Tibial artery (tissue), 4 donors: ENCODE data around the gene PRSS2.

Experiments used
- DNase-seq, 2 donors: peaks; one replicate each; pipeline ENCODE4 v3.0.0-alpha.2; 2019
- H3K27ac ChIP-seq, 2 donors: fragments of 200-600 bp; sonication (generic) in 1 of 2; 1 replicate in 1 of 2; 2 replicates in 1 of 2; pipeline ENCODE4 v1.5.1; 2018 to 2019; ENCODE audit warnings: mild to moderate bottlenecking in 1 of 2
- H3K27me3 ChIP-seq, 2 donors: fragments of 200-600 bp; sonication (generic) in 1 of 2; one replicate each; pipeline versions ENCODE4 v1.5.1 to v1.6.0; 2016 to 2019
- H3K36me3 ChIP-seq, 3 donors: fragments of 200-600 bp; sonication (generic) in 2 of 3; one replicate each; pipeline ENCODE4 v1.5.1; 2016 to 2019; ENCODE audit warnings: mild to moderate bottlenecking in 2 of 3
- H3K4me1 ChIP-seq, 4 donors: fragments of 200-600 bp; sonication (generic) in 2 of 4; 1 replicate in 3 of 4; 2 replicates in 1 of 4; pipeline ENCODE4 v1.5.1; 2016 to 2019
- H3K4me3 ChIP-seq, 2 donors: fragments of 200-600 bp; sonication (generic) in 1 of 2; 1 replicate in 1 of 2; 2 replicates in 1 of 2; pipeline ENCODE4 v1.5.1; 2018 to 2019; ENCODE audit warnings: mild to moderate bottlenecking in 2 of 2
- H3K9me3 ChIP-seq, 3 donors: fragments of 200-600 bp; sonication (generic) in 1 of 3; one replicate each; pipeline ENCODE4 v1.5.1; 2016 to 2019
- intact Hi-C: fragments of 100-400 bp; cut with DNase I; formaldehyde crosslinking; loops from one replicate; pipeline ENCODE4 v1.15.0; 2023; ENCODE audit warnings: low total_unique reads
- TF ChIP-seq, protein P1 (sequence below), 2 experiments: fragments of 200-600 bp in 1 of 2; fragments of 450-650 bp in 1 of 2; IDR thresholded peaks; one replicate each; pipeline ENCODE4 v1.5.1; 2017 to 2019; ENCODE audit warnings: antibody characterized with exemption in 2 of 2, mild to moderate bottlenecking in 1 of 2, moderate library complexity in 1 of 2

The PRSS2 gene

DNA sequence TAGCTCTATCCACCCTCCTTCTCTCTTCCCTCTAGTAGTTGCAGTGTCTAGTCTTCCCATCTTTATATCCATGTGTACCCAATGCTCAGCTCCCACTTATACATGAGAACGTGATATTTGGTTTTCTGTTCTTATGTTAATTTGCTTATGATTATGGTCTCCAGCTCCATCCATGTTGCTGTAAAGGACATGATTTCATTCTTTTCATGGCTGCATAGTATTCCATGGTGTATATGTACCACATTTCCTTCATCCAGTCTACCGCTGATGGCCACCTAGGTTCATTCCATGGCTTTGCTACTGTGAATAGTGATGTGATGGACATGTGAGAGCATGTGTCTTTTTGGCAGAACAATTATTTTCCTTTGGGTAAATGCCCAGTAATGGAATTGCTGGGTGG lies 6.5 kb downstream of the PRSS2 start:
- H3K27me3 ChIP-seq: no peaks in the 10 kb centered on the region
- DNase-seq: no peak
- peaks cover 0 to 5% (median 0%) of the 10 kb centered on the region in 4 donors for H3K4me1 ChIP-seq
- TF ChIP-seq, protein P1, sequence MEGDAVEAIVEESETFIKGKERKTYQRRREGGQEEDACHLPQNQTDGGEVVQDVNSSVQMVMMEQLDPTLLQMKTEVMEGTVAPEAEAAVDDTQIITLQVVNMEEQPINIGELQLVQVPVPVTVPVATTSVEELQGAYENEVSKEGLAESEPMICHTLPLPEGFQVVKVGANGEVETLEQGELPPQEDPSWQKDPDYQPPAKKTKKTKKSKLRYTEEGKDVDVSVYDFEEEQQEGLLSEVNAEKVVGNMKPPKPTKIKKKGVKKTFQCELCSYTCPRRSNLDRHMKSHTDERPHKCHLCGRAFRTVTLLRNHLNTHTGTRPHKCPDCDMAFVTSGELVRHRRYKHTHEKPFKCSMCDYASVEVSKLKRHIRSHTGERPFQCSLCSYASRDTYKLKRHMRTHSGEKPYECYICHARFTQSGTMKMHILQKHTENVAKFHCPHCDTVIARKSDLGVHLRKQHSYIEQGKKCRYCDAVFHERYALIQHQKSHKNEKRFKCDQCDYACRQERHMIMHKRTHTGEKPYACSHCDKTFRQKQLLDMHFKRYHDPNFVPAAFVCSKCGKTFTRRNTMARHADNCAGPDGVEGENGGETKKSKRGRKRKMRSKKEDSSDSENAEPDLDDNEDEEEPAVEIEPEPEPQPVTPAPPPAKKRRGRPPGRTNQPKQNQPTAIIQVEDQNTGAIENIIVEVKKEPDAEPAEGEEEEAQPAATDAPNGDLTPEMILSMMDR (IDR thresholded peaks at IDR 0.05): no peak
- intact Hi-C loops: no loop called here
- H3K4me3 ChIP-seq: no peak overlapping the region
- H3K27ac ChIP-seq: no peak overlapping the region
- H3K9me3 ChIP-seq: no peaks in the 10 kb centered on the region
- H3K36me3 ChIP-seq: no peaks in the 10 kb centered on the region

DNA sequence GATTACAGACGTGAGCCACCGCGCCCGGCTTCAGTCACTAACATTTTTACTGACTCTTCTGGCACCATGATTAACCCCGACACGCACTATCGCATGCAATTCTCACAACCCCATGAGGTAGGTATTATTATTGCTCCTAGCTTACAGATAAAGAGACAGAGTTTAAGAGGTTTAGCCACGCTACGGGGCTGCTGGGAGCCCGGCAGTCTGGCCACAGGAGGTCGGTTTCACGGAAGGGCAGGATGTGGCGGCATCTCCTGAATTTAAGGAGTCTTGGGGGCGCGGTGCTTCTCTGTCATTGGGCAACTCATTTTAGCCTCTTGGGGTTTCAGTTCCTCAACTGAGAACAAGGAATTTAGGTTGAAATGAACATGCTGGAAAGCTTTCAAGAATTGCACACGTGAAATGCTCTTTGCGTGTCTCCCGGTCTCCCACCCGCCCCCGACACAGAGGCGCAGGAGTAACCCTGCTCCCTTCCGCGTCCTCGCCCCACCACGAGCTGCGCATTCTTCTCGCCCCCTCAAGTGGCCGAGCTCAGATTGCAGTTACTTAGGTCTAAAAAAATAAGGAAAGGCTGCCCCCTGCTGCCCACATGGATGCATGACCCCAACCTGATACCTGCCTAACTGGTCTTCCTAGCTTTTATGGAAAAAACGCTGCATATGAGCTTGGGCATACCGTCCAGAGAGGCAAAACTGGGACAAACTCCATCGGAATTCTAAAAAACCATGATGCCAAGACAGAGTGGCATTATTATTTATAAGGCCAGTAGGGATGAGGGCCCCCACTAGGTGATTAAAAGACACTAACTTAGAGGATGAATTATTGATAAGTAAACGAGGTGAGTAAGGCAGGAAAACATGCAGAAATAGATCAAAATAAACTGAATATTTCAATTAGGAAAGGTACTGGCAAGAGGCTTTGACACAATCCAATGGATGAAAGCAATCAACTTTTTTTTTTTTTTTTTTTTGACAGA lies 12.4 kb downstream of the PRSS2 start:
- intact Hi-C loops: loop anchor here (5.0 kb wide), 2 partner anchors 116 to 151 kb away; no protein-coding TSS in a partner anchor
- TF ChIP-seq, protein P1 (IDR thresholded peaks at IDR 0.05): peak; percentile 88 to 95
- peak overlapping the region in 1 of 2 donors; percentile 43 for H3K4me3 ChIP-seq
- DNase-seq: peak; percentile 85 to 90
- H3K4me1 ChIP-seq: peaks cover 0 to 4% (median 0%) of the 10 kb centered on the region in 4 donors
- no peak overlapping the region for H3K27ac ChIP-seq
- peaks cover 0 to 4% of the 10 kb centered on the region in 2 donors for H3K27me3 ChIP-seq
- no peaks in the 10 kb centered on the region for H3K36me3 ChIP-seq
- no peaks in the 10 kb centered on the region for H3K9me3 ChIP-seq

DNA sequence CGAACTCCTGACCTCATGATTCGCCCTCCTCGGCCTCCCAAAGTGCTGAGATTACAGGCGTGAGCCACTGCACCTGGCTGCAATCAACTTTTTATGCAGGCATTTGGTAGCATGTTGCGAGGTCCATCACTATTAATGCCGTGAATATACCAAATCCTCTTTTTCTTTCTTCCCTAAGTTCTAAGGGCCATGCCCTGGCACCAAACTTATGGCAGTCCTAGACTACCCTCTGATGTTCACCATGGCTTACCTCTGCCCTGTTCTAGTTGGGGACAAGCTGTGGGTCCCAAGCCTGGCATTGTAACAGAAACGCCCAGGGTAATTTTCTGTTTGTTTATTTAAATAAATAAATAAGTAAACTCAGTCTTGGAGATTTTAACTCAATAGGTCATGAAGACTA lies 13.3 kb downstream of the PRSS2 start:
- no peak overlapping the region for H3K4me3 ChIP-seq
- no peak overlapping the region for H3K27ac ChIP-seq
- DNase-seq: no peak
- intact Hi-C loops: loop anchor here (5.0 kb wide), 2 partner anchors 117 to 152 kb away; no protein-coding TSS in a partner anchor
- no peaks in the 10 kb centered on the region for H3K36me3 ChIP-seq
- no peaks in the 10 kb centered on the region for H3K9me3 ChIP-seq
- peaks cover 0 to 4% (median 0%) of the 10 kb centered on the region in 4 donors for H3K4me1 ChIP-seq
- TF ChIP-seq, protein P1 (IDR thresholded peaks at IDR 0.05): no peak
- peaks cover 0 to 4% of the 10 kb centered on the region in 2 donors for H3K27me3 ChIP-seq

DNA sequence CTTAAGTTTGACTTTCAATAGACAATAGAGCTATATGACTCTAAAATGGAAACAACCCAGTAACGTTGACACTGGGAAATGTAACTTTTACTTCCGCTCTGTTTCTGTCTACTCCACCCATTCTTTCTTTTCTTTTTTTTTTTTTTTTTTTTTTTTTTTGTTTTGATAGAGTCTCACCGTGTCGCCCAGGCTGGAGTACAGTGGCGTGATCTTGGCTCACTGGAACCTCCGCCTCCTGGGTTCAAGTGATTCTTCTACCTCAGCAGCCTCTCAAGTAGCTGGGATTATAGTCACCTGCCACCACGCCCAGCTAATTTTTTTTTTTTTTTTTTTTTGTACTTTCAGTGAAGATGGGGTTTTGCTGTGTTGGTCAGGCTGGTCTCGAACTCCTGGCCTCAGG lies 13.9 kb downstream of the PRSS2 start:
- Histone ChIP-seq H3K4me3 (no peak overlapping the region), H3K27me3 (peaks cover 0 to 7% of the 10 kb centered on the region in 2 donors), H3K4me1 (peaks cover 0 to 4% (median 0%) of the 10 kb centered on the region in 4 donors), H3K36me3 (no peaks in the 10 kb centered on the region), H3K9me3 (no peaks in the 10 kb centered on the region), H3K27ac (no peak overlapping the region)
- TF ChIP-seq, protein P1 (IDR thresholded peaks at IDR 0.05): no peak
- no peak for DNase-seq
- intact Hi-C loops: loop anchor here (5.0 kb wide), 2 partner anchors 117 to 152 kb away; no protein-coding TSS in a partner anchor

DNA sequence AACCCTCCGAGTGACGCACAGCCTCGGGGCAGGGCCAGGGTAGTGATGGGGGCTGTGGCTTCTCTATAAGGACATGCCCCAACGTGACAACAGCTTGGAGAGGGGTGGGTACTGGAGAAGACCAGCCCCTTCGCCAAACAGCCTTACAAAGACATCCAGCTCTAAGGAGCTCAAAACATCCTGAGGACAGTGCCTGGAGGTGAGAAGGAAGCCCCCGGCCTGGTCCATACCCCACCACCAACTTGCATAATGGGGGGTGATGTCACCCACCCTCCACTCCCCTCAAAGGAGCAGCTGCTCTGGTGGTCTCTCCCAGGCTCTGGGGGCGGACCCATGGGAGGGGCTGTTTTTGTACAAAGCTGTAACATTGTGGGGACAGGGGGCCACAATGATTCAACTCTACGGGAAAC lies 15.1 kb downstream of the PRSS2 start:
- TF ChIP-seq, protein P1 (IDR thresholded peaks at IDR 0.05): no peak
- H3K36me3 ChIP-seq: no peaks in the 10 kb centered on the region
- H3K27me3 ChIP-seq: peaks cover 0 to 11% of the 10 kb centered on the region in 2 donors
- H3K9me3 ChIP-seq: no peaks in the 10 kb centered on the region
- intact Hi-C loops: no loop called here
- H3K27ac ChIP-seq: no peak overlapping the region
- H3K4me1 ChIP-seq: peaks cover 0 to 4% (median 0%) of the 10 kb centered on the region in 4 donors
- no peak overlapping the region for H3K4me3 ChIP-seq
- DNase-seq: no peak
